A172 (cell line): ENCODE data around the gene KIAA0825. TPM values are rescaled to one million over a fixed set of nuclear protein-coding genes. Genes with fewer than 3 reads are reported as not detected.

Experiments used
- DNase-seq: peaks from one replicate; pipeline ENCODE4 v3.0.0-alpha.2; 2015; ENCODE audit warnings: low spot score
- total RNA-seq: library from RNA; depleted of rRNA; stranded (reverse); fragments of >200 nt; shearing (Covaris generic); gene quantifications from 2 replicates; pipeline ENCODE4 v1.2.3, GENCODE V29; 2014

KIAA0825 gene
- total RNA-seq, 1 experiment from 2014 or later, result 2.8 TPM

DNA sequence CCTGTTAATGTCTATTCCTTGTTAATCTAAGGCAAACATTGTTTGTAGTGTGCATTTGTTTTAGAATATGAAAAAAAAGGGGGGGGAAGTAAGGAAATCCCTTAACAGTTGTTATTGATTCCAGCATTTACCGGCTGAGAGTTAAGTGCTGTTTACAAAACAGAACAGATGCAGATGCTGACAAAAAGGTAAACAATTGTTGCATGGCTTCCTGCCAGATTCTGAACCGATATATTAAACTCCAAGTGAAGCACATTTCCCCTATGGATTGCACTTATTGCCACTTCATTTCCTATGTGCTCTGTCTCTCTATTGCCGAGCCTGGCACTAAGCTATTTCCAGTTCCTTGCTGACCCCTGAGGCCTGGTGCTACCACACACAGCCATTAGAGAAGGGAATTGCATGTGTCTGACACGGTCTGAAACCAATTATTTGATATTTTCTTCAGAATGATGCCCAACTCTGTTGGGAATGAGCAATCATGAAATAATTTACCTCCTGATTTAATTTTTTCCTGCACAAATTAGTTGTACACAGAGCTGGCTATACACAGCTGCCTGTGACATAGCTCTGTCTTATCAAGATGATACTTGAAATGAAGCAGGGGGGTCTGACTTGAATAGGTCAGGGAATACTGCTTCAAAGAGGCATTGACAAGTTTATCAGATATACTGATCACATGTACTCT lies 109.8 kb downstream of the KIAA0825 start:
- DNase-seq, result no peak

- no peak for DNase-seq
Observed at GRCh38 chr5:94505327-94506068, 112.9 kb downstream of the KIAA0825 start.

GRCh38 chr5:94503677-94504076 lies 114.7 kb downstream of the KIAA0825 start:
- DNase-seq, result no peak

DNA sequence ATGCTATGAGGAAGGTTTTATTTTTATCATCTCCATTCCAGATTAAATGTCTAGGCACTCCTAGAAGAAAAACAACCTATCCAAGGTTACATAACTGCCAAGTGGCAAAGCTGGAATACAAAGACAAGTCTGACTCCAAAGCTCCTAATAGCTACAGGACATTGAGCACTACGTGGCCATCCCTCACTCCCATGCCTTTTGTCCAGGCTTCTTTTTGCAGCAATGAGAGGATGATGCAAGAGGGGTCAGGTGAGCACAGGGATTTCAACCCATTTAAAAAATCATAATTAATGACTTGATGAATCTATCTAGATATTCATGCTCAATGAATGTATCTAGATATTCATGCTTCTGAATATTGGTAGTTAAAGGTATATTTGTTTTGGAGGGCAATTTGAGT lies 117.0 kb downstream of the KIAA0825 start:
- DNase-seq, result no peak

DNA sequence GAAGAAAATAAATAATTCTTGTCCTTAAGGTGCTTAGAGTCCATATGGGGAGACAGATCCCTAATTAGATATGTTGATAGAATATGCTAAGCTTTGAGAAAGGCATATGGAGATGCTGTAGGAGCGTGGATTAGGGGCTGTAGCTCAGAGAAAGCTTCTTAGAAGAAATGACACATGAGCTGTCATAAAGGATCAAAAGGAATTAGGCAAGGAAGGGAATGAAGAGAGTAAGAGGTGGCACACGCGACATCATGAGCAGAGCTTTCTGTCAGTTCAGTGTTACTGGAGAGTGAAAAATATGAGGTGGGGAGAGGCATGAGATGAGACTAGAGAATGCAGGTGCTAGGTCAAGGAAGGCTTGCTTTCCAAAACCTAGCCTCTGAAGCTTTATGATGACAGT lies 118.6 kb downstream of the KIAA0825 start:
- DNase-seq, result no peak

GRCh38 chr5:94498199-94498598 lies 120.2 kb downstream of the KIAA0825 start:
- no peak for DNase-seq

- DNase-seq, result no peak
Observed at GRCh38 chr5:94485067-94485466, 133.3 kb downstream of the KIAA0825 start.

- no peak for DNase-seq
Observed at GRCh38 chr5:94481059-94481458, 137.3 kb downstream of the KIAA0825 start.

- no peak for DNase-seq
Observed at GRCh38 chr5:94480486-94480885, 137.9 kb downstream of the KIAA0825 start.

DNA sequence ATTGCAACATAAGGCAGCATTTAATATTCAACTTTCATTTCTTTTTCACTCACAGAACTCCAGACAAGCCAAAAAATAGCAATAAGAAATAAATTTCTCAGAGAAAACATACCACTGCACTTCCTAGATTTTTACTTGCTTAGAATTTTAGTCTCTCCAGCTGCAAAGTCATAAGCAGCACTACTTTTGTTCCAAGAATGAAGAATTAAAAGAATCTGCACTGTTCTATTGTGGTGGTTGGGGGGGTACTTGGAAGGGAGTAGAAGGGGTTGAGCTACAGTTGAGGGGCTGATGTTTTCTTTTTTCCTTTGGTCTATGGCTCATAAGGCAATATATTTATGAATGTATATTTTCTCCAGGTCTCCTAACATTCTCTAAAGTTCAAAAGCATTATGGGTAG lies 144.5 kb downstream of the KIAA0825 start:
- no peak for DNase-seq

GRCh38 chr5:94471521-94471920 lies 146.9 kb downstream of the KIAA0825 start:
- no peak for DNase-seq

DNA sequence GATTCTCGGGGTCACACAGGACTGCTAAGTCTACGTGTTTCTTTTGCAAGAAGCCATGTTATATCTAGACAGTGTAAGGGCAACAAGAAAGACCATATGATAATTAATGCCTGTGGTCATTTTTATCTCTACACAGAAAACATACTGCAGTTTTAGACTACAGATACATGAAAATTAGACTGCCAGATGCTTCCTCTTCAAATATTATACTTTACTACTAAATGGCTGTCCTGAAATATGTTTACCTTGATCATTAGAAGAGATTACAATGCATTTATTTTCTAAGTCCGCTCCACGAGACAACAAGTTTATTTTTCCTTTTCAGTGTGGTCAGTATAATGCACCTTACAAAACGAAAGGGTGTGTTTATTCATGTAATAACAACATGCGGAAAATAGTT lies 147.6 kb downstream of the KIAA0825 start:
- no peak for DNase-seq

- no peak for DNase-seq
Observed at GRCh38 chr5:94469894-94470329, 148.5 kb downstream of the KIAA0825 start.

GRCh38 chr5:94467954-94468930 lies 150.2 kb downstream of the KIAA0825 start:
- no peak for DNase-seq

- no peak for DNase-seq
Observed at GRCh38 chr5:94467346-94467953, 151.0 kb downstream of the KIAA0825 start.

DNA sequence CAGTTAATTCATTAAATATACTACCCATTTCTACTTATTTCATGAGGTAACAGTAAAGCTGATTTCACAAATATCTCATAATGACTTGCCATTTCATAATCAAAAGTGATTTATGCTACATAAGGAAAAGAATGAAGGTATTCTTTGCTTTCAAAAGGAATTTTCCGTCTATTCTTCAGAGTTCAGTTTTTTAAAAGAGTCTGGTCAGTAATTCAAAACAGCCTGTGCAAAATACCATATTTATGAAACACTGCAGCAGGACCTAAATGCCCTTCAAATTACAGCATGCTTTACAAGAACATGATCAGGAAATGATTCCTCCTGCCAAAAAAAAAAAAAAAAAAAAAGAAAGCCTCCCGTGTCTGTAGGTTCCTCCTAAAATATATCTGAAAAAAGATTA lies 154.7 kb downstream of the KIAA0825 start:
- DNase-seq, result no peak

DNA sequence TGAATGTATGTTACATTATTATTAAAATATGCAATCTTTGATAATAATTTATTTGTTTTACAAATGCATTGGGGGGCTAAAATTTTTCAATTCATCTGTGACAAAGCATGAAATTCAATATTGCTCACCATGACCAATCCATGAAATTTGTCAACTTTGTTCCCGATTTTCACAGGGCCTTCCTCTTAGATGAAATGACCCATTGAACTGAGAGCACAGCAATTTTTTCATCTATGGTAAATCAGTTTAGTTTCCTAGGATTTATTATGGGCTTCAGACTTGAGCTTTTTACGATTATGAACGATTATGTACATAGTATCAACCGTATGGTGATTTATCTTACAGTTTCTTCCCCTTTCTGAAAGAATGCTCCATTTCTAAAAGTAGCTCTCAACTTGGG lies 157.3 kb downstream of the KIAA0825 start:
- DNase-seq, result no peak

GRCh38 chr5:94459915-94460314 lies 158.5 kb downstream of the KIAA0825 start:
- no peak for DNase-seq

- no peak for DNase-seq
Observed at GRCh38 chr5:94457788-94458187, 160.6 kb downstream of the KIAA0825 start.

DNA sequence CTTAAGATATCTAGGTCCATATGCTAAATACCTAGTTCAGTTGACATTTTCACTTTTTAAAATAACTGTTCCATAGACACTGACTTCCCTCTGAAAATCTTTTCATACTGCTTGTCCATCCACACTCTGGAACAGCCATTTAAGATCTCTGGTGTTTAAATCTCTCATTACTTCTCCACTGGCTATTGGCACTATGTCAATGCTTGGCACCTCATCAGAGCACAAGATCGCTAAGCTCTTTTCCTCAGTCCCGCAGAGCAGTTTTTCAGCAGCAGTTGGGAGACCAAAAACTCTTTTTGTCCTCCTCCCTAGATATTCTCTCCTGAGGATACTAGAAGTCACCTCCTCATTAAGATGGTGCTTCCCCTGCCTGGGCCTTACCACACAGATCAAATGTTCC lies 172.7 kb downstream of the KIAA0825 start:
- no peak for DNase-seq

DNA sequence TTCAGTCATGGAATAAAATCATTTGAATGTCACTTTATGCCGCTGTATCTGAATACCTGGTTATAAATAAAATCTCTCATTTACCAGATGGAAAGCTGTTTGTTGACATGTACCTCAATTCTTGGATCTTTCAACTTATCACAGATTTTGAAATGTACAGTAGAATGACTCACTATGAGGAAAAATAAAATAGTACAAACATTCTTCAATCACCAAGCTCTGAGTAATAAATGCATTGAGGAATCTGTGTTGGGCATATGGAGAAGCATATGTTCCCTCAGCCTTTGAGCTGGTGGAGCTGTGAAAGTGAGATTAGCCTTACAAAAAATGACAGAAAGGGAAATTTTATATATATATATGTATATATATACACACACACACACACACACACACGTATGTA lies 175.4 kb downstream of the KIAA0825 start:
- DNase-seq, result no peak

GRCh38 chr5:94442076-94442475 lies 176.3 kb downstream of the KIAA0825 start:
- no peak for DNase-seq
